ENCODE results near the gene TYSND1. TPM values are rescaled to one million over a fixed set of nuclear protein-coding genes. Genes with fewer than 3 reads are reported as not detected.

TYSND1 gene
- total RNA-seq, 6 donors from 2014 or later: 9.1 to 23.0 (median 15.7) TPM

GRCh38 chr10:70148516-70148915, 2.0 kb upstream of the TYSND1 start:
- no peaks in the 10 kb centered on the region for H3K27me3 ChIP-seq
- no peak for TF ChIP-seq CTCF (IDR thresholded peaks at IDR 0.05)
- TF ChIP-seq POLR2A (IDR thresholded peaks at IDR 0.05): no peak
- TF ChIP-seq EP300 (IDR thresholded peaks at IDR 0.05): no peak
- TF ChIP-seq POLR2AphosphoS5 (IDR thresholded peaks at IDR 0.05): no peak
- H3K27ac ChIP-seq: no peak overlapping the region
- H3K4me3 ChIP-seq: no peak overlapping the region
- no peaks in the 10 kb centered on the region for H3K9me3 ChIP-seq
- DNase-seq (no peak), ATAC-seq (ENCODE audit: low FRiP score in 2 of 2) (no peak)
- WGBS, 2 donors: 88 to 91% methylated on average over 5 of the region's 5 CpGs
- peaks cover 13 to 46% (median 29%) of the 10 kb centered on the region in 4 donors for H3K36me3 ChIP-seq
- H3K4me1 ChIP-seq: peaks cover 11 to 30% (median 19%) of the 10 kb centered on the region in 4 donors

- no peak for ATAC-seq (ENCODE audit: low FRiP score in 2 of 2)
- no peak for DNase-seq
- Histone ChIP-seq H3K27ac (peak overlapping the region; percentile 89 to 92 (median 92)), H3K27me3 (no peaks in the 10 kb centered on the region), H3K36me3 (peaks cover 10 to 33% (median 19%) of the 10 kb centered on the region in 4 donors), H3K4me3 (peak overlapping the region in 3 of 4 donors; percentile 81 to 90 (median 85)), H3K9me3 (no peaks in the 10 kb centered on the region), H3K4me1 (peaks cover 11 to 30% (median 19%) of the 10 kb centered on the region in 4 donors)
- 30 to 36% methylated on average over 2 of the region's 2 CpGs for WGBS, 2 donors
- TF ChIP-seq POLR2A (IDR thresholded peaks at IDR 0.05) (no peak), CTCF (IDR thresholded peaks at IDR 0.05) (no peak), POLR2AphosphoS5 (IDR thresholded peaks at IDR 0.05) (no peak), EP300 (IDR thresholded peaks at IDR 0.05) (no peak)
Observed at GRCh38 chr10:70147259-70147625, 742 bp upstream of the TYSND1 start.

GRCh38 chr10:70145666-70146488, 623 bp downstream of the TYSND1 start:
- H3K36me3 ChIP-seq: peaks cover 0 to 21% (median 8%) of the 10 kb centered on the region in 4 donors
- peak overlapping the region; percentile 81 to 90 (median 83) for H3K4me3 ChIP-seq
- H3K27ac ChIP-seq: peak overlapping the region; percentile 89 to 92 (median 92)
- H3K9me3 ChIP-seq: no peaks in the 10 kb centered on the region
- H3K27me3 ChIP-seq: no peaks in the 10 kb centered on the region
- DNase-seq (peak; percentile 64 to 93), ATAC-seq (ENCODE audit: low FRiP score in 2 of 2) (peak; percentile 70 to 78)
- TF ChIP-seq CTCF (IDR thresholded peaks at IDR 0.05): peak; percentile 64 to 93 (median 83)
- TF ChIP-seq POLR2A (IDR thresholded peaks at IDR 0.05): no peak
- peaks cover 11 to 30% (median 19%) of the 10 kb centered on the region in 4 donors for H3K4me1 ChIP-seq
- 1% methylated on average over 88 of the region's 98 CpGs; no CpG with 5 or more reads in 1 of the 2 donors for WGBS, 2 donors

GRCh38 chr10:70145166-70145665, 1.3 kb downstream of the TYSND1 start:
- no peaks in the 10 kb centered on the region for H3K9me3 ChIP-seq
- no peak for DNase-seq
- TF ChIP-seq EP300 (IDR thresholded peaks at IDR 0.05) (no peak), CTCF (IDR thresholded peaks at IDR 0.05) (no peak), POLR2A (IDR thresholded peaks at IDR 0.05) (no peak), POLR2AphosphoS5 (IDR thresholded peaks at IDR 0.05) (no peak)

More at GRCh38 chr10:70145166-70145665, 1.3 kb downstream of the TYSND1 start:
- Histone ChIP-seq H3K36me3 (peaks cover 0 to 15% (median 6%) of the 10 kb centered on the region in 4 donors), H3K4me3 (peak overlapping the region; percentile 81 to 90 (median 83)), H3K4me1 (peaks cover 11 to 30% (median 19%) of the 10 kb centered on the region in 4 donors), H3K27me3 (no peaks in the 10 kb centered on the region), H3K27ac (peak overlapping the region; percentile 89 to 92 (median 92))
- whole genome bisulfite sequencing, 2 donors: 13 to 90% methylated on average over 2 to 21 of the region's 28 CpGs
- no peak for ATAC-seq (ENCODE audit: low FRiP score in 2 of 2)

Measured in upper lobe of left lung (tissue), 6 donors.